Stimulated activated CD8-positive, alpha-beta memory T cell treated with anti-CD3 and anti-CD28 coated beads, Interleukin-12 subunit alpha, Interleukin-12 subunit beta, amount 100 ng/mL, for 4 hours (primary cell): ENCODE data around the gene NMUR1.
"Not testable (repeated sequence)": the region's sequence is repeated elsewhere in the genome, so short reads cannot be mapped to it uniquely, and the experiment has no call there.

Experiments used
- DNase-seq: peaks from one replicate; pipeline ENCODE4 v3.0.0-alpha.2; 2020; ENCODE audit warnings: low read depth

The NMUR1 gene, protein sequence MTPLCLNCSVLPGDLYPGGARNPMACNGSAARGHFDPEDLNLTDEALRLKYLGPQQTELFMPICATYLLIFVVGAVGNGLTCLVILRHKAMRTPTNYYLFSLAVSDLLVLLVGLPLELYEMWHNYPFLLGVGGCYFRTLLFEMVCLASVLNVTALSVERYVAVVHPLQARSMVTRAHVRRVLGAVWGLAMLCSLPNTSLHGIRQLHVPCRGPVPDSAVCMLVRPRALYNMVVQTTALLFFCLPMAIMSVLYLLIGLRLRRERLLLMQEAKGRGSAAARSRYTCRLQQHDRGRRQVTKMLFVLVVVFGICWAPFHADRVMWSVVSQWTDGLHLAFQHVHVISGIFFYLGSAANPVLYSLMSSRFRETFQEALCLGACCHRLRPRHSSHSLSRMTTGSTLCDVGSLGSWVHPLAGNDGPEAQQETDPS

DNA sequence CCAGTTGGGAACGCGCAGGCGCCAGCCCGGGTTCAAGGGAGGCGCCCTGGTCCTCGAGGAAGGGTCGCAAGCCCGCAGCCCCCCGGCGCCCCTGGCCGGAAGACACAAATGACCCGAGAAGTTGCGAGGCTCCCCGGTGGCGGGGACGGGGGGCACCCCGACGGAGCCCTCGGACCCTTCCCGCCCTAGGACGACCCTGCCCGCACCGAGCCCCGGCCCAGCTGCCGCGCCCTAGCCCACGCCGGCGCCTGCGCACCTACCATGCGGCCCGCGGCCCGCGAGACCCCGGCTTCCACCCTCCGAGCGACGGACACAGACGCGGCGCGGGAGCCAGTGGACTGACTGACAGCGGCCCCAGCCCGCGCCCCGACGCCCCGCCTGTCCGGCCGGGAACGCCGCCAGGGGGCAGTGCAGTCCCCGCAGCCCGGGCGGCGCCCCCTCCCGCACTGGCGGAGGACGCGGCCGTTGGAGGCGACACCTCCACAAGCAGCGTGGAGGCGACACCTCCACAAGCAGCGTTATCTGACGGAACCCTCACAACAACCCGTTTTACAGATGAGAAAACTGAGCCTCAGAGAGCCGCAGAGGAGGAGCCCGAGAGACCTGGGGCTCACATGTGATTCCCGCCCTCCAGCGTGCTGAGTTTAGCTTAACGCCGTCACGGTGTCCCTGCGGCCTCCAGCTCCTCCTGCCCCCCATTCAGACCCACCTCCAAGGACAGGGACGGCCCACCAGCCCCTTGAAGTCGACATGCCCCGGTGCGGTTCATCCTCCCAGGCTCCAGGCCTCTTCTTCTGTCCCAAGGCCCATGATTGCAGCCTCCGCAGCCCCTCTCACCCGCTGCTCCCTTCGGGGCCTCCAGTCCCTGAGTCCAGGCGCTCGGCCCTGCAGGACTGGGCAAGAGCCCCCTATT lies at the start of gene NMUR1:
Gene NMUR1 (minus strand): TSS at position 347 of the 913 bp plus-strand sequence. CDS start 84 bp downstream, at position 263.
- peak; percentile 55 for DNase-seq

DNA sequence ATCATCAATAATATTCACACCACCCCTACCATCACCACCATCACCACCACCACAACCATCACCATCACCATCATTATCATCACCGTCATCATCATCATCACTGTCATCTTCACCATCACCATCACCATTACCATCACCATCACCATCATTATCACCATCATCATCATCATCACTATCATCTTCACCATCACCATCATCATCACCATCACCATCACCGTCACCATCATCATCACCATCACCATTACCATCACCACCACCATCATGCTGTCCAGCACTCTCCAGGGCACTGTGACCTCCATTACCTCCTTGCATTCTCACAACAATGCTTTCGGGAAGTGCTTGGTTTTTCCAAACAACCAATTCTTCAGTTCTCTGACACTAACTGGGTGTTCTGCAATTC lies 49.3 kb upstream of the NMUR1 start:
- DNase-seq: no peak

DNA sequence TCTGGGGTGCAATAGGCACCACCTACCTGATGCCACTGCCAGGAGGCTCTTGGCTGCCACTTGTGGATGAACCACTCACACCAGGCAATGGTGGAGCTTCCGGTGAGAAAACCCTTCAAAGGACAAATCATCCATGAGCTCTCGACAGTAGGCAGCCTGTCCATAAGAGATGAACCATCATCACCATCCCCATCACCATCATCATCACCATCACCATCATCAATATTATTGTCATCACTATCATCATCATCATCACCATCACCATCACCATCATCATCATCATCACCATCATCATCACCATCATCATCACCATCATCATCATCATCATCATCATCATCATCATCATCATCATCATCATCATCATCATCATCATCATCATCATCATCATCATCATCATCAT lies 48.4 kb upstream of the NMUR1 start:
- not testable (repeated sequence) for DNase-seq

DNA sequence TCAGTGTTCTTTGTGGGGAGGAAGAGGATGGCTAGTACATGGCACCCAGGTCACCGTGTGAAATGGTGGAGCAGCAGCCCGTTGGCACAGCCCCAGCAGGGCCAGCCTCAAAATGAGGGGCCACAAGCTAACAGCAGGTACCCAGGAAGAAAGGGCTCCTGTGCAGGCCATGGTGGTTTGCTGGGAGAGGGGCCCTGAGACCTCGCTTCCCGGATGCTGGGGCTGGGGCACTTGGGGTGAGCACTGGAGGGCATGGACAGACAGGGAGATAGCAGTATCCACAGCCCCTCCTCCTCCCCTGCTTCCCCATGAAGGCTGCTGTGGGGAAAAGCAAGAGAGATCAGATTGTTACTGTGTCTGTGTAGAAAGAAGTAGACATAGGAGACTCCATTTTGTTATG lies 46.2 kb upstream of the NMUR1 start:
- DNase-seq: no peak

DNA sequence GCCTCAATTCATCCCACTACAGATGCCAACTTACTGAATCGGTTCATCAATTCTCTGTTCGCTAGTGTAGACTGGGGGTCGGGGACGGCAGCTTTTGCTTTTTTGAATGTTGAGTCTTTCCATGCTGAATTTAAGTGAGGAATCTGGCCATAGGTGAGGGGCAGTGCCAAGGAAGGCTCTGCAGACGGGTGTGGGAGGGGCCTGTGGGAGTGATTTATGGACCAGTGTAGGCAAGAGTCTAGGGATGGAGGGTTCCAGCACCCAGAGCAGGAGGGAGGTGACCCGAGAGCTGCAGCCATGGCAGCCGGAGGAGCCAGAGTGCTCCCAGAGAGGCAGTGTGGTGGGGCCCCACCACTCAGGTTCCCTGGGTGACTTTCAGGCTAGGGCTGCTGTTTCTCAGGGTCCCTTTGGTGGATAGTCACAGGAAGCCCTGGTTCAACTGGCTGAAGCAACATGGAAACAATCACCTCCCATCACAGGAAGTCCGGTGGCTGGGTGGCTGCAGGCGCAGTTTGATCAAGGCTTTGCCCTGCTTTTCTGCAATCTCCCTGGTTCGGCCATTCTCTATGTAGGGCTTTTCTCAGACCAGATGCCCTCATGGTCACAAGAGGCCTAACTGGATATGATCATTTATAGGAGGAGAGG lies 45.5 kb upstream of the NMUR1 start:
- DNase-seq: no peak

DNA sequence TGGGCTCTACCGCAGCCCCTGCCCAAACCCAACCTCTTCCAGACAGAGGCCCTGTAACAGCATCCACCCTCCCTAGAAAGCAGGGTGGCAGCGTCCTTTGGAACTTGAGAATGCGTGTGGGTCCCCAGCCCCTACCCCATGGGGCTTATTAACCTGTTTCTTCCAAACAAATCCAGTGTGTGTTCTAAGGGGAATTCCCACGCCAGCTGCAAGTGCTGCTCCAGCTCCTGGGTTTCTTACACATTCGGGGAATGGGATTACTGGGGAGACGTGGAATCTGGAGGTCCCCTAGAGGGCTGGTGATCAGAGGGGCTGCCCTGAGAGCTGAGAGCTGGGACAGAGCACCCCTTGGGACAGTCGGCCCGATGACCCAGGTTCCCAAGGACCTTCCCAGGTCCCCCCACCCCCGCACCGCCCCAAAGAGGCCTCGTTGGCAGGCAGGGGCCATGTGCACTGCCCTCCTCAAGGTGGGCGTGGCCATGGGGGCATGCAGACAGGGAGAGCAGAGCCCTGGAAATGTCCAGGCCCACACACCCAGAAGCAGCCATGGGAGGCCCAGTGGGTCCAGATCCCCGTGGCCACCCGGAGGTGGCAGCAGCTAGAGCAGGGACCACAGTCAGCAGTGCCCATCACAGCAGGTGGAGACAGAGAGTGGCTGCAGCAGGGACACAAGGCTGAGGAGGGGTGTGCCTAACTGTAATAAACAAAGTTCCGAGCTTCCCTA lies 43.6 kb upstream of the NMUR1 start:
- no peak for DNase-seq

DNA sequence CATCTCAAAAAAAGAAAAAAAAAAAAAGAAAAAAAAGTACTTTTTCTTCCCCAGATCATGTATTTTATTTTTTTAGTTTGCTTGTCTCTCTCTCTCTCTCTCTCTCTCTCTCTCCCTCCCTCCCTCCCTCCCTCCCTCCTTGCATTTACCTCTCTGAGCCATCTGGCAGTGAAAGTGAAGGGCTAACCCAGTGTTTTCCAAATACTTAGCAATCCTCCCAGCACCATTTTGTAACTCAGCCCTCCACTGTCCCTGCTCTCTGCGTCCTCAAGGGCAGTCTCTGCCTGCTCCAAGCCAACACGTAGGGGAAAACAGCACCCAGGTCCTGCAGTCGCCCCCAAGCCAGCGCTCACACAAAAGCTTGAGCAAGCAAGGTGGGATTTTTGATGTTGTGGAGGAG lies 42.9 kb upstream of the NMUR1 start:
- DNase-seq: no peak

DNA sequence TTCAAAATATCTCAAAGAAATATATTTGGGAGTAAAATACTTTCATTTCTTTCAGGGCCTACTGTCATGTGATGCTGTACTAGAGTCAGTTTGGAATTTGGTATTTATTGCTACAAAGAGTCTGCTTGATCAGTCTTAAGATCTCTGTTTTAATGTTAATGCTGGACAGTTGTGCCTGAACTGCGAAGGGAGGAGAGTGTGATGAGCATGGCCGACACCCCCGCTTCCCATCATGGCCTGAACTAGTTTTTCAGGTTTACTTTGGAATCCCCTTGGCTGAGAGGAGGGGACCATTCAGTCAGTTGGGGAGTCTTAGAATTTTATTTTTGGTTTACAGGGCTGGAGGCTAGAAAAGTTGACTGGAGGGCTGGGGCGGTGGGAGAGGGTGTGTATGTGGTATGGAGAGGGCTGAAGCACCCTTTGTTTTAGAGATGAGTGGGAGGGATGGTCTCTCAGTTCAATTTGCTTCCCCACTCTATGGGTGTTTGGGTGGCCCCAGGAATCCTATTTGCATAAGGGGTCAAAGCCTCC lies 41.5 kb upstream of the NMUR1 start:
- no peak for DNase-seq

DNA sequence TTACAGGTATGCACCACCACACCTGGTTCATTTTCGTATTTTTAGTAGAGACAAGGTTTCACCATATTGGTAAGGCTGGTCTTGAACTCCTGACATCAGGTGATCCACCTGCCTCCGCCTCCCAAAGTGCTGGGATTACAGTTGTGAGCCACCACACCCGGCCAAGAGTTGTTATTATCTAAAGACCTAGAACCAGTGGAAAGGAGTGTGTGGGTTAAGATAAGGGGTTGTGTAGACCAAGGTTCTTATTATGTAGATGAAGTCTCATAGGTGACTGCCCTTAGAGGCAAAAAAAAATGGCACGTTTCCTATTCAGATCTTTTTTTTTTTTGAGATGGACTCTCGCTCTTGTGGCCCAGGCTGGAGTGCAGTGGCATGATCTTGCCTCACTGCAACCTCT lies 40.7 kb upstream of the NMUR1 start:
- DNase-seq: not testable (repeated sequence)

DNA sequence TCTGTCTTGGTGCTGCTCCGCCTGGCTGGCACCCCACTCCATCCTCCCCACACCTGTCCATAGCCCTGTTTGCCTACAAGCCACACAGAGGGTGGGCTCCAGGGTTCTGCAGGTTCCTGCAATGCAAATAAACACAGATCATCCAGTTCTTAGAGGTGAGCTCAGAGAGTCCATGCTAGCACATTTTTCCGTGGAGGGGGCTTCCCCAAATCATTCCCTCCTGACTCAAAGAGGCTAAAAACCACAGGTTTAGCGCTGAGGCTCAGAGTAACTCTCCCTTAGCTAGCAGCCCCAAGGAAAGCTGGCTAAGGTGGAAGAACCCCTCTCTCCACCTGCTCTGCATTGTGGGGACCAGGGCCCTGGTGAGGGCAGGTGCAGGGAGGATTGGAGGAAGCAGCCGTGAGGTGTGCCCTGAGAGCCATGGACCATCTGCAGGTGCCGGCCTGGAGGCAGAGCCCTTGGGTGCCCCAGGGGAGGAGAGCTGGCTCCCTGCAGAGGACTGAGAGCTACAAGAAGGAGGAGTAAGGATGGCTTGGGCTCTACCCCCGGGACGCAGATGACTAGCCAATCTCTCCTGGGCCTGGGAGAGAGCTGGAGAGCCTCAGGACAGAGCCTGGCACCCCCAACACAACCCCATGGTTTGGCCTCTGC lies 38.7 kb upstream of the NMUR1 start:
- DNase-seq: no peak

DNA sequence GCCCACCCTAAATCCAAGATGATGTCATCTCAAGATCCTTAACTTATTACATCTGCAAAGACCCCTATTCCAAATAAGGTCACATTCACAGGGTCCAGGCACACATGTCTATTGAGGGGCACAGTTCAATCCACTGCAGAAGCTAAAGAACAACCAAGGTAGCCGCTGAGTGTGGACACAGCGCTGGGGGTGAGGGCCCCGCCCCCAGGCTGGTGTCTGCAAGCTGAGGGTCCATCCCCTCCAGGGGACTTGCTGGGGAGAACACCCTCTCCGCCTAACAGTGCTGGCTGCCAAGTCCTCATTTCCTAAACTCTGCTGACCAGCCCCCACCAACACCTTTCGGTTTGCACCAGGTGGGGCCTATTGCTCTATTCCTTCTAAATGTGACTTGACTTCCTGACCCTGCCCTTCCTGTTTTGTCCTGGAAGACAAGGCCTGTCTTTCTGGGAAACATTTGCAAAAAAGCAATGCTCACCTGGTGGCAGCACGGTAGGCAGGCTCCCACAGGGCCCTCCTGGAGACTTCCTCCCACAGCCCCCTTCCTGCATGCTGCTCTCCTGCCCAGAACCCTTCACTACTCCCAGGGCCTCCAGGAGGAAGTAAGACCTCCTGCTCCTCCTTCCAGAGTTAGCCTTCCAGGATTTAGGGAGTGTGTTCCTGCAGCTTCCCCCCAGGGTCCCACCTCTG lies 38.0 kb upstream of the NMUR1 start:
- no peak for DNase-seq

DNA sequence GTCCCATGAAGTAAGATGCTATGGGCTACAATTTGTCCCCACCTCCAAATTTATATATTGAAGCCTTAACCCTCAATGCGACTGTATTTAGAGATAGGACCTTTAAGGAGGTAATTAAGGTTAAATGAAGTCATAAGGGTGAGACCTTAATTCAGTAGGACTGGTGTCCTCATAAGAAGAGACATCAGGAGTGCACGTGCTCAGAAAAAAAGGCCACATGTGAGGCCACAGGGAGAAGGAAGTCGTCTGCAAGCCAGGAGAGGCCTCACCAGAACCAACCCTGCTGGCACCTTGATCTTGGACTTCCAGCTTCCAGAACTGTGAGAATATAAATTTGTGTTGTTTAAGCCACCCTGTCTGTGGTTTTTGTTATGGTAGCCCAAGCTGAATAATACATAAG lies 36.9 kb upstream of the NMUR1 start:
- DNase-seq: no peak

DNA sequence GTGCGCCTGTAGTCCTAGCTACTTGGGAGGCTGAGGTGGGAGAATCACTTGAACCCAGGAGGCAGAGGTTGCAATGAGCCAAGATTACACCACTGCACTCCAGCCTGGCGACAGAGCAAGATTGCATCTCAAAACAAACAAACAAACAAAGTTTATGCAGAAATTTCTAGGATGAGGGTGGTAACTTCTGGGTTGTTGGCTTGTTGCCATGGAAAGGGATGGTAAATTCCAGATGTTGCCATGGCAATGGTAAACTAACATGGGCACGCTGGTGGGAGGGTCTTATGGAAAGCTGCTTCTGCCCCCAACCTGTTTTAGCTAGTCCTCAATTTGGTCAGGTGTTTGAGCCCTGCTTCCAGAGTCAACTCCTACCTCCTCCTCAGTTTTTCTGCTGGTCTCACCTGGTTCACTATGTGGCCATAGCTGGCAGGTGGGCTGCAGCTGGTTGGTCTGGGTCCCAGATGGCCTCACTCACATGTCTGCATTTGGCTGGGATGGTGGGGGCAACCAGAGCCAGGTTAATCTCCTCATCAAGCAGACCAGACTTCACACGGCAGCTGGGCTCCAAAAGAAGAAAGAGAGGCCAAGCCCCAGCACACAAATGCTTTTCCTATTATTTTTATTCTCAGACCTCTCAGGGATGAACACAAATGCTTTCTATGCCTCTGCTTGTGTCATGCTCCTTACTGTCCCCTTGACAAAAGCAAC lies 35.8 kb upstream of the NMUR1 start:
- no peak for DNase-seq

DNA sequence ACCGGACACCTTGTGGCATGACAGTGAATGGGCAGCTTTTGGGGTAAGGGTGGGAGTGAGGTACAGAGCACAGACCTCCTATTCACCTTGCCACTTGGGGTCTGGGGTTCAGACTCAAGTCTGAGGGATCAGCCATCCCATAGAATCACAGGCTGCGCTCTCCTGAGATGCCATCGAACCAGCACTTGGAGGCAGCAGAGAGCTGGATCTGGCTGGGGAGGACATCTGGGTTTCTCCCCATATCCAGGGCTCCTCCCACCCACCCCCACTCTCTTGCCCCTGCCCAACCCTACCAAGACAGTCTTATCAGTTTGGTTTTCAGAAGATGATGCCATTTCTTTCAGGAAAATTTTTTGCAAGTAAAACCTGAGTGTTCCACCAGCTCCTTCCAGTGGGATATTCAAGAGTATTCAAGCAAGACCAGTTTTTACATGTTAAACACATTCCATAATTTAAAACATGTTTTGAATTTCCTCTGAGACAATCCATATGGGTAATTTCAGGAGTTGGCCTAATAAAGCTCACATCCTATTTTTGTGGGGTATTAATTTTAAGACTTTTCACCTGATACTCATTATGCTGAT lies 33.2 kb upstream of the NMUR1 start:
- no peak for DNase-seq

DNA sequence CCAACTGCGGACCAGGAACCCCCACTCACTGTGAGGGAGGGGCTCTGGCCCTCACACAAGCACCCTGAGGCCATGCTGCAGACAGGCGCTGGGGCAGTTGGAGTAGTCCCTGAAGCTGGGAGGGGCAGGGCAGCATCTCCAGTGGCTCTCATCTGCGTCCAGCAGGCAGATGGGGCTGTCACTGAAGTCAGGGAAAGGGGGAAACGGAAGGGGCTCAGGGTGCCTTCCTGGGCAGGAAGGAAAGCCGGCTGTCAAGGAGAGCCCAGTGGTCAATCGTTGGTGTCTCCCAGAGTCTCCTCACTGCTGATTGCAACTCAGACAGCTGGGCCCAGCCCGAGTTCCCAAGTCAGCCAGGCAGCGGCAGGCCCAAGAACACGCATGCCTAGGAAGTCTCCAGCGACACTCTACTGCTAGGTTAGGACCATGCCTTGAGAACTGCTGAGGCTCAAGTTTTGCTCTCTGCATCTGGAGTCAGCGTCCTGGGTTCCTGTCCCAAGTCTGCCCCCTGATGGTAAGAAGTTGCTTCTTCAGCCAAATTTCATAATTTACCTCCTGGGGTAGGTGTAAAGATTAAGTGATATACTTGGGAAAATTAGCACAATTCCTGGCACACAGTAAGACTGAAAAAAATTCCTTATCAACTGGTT lies 27.4 kb upstream of the NMUR1 start:
- DNase-seq: peak; percentile 20

DNA sequence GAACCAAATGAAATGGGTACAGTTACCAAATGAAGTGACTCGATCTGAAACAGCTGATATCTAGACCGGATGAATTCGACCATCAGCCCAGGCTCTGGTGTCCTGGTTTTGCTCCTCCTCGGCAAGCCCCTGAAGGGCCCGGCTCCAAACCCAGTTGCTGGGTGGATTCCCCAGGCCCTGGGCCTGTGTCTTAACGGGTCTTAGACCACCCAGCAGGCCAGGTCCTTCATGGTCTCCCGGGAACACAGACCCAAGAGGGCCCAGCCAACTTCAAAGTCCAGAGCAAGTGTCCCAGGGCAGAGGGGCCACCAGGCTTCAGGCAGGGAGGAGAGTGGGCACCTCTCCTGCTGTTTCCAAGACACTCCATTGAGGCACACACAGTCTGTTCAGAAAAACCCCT lies 26.7 kb upstream of the NMUR1 start:
- no peak for DNase-seq

DNA sequence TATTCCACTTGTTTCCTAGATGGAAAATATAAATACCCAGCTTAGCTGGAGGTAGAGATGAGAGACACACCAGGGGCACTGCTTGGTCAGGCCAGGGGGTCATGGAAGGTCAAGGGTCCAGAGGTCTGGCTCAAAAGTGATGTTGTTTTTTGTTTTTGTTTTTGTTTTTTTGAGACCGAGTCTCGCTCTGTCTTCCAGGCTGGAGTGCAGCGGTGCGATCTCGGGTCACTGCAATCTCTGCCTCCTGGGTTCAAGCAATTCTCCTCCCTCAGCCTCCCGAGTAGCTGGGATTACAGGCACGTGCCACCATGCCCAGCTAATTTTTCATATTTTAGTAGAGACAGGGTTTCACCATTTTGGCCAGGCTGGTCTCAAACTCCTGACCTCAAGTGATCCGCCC lies 26.3 kb upstream of the NMUR1 start:
- DNase-seq: not testable (repeated sequence)

DNA sequence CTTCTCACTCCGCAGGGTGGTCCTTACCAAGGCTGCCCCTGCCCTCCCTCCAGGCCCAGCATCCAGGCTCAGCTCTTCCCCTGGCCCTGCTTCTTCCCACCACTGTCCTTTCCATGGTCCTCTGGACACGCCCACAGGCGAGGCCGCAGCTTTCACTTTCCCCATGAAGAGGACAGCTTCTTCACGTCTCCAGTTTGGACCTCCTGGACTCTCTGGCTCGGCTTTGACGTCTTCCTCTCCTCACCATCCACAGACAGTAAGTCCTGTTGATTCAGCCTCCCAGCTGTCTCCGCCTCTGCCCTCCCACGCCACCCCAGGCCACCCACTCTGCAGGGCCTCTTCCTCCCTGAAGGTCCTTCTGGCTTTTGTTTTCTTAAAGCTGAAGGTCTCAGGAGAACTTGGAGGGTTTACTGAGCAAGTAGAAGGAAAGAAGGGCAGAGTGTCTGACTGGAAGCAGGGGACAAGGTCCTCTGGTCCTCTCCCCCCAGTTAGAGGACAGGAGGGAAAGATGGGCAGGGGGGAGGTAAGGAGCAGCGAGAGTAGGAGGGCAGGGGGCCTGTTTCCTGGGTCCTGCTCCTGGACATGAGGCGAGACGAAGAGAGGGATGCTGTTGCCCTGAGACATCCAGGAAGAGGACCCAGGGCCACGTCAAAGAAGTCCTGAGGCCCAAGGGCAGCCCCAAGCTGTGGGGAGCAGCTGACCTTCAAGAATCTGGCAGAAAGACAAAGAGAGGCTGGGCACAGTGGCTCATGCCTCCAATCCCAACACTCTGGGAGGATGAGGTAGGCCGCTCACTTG lies 24.7 kb upstream of the NMUR1 start:
- no peak for DNase-seq
